Nephron progenitor cell (in vitro differentiated cells): Measurements from ENCODE around the gene GHRHR.

Source experiments
- DNase-seq: peaks from one replicate; pipeline ENCODE4 v3.0.0; 2021
- H3K27ac Mint-ChIP-seq: 2 replicates; pipeline ENCODE4 v1.8.0; 2021; ENCODE audit warnings: mild to moderate bottlenecking, moderate library complexity, mixed read lengths
- H3K27me3 Mint-ChIP-seq: 2 replicates; pipeline ENCODE4 v1.8.0; 2021; ENCODE audit warnings: mild to moderate bottlenecking, low read depth, mixed read lengths; ENCODE audit not compliant: poor library complexity
- H3K36me3 Mint-ChIP-seq: 2 replicates; pipeline ENCODE4 v1.8.0; 2021; ENCODE audit warnings: low read depth, mixed read lengths
- H3K4me1 Mint-ChIP-seq: 2 replicates; pipeline ENCODE4 v1.8.0; 2021; ENCODE audit warnings: mixed read lengths
- H3K4me3 Mint-ChIP-seq: 2 replicates; pipeline ENCODE4 v1.8.0; 2021; ENCODE audit warnings: mild to moderate bottlenecking, moderate library complexity, mixed read lengths
- H3K9me3 Mint-ChIP-seq: 2 replicates; pipeline ENCODE4 v1.8.0; 2021; ENCODE audit warnings: mild to moderate bottlenecking, moderate library complexity, mixed read lengths
- CTCF ChIP-seq: fragments of 200-600 bp; sonication (generic); IDR thresholded peaks from 2 replicates; pipeline ENCODE4 v1.5.0; 2021; ENCODE audit warnings: antibody characterized with exemption

Gene GHRHR

GRCh38 chr7:31004393-31004792, 40.6 kb downstream of the GHRHR start:
- H3K9me3 Mint-ChIP-seq, result peaks cover 9% of the 10 kb centered on the region
- no peak overlapping the region for H3K27ac Mint-ChIP-seq
- DNase-seq, result no peak
- no peak for TF ChIP-seq CTCF
- no peak overlapping the region for H3K4me3 Mint-ChIP-seq
- H3K27me3 Mint-ChIP-seq, result peaks cover 8% of the 10 kb centered on the region
- H3K36me3 Mint-ChIP-seq, result no peaks in the 10 kb centered on the region
- peaks cover 5% of the 10 kb centered on the region for H3K4me1 Mint-ChIP-seq

- no peak for DNase-seq
- H3K9me3 Mint-ChIP-seq, result peaks cover 25% of the 10 kb centered on the region
- H3K27me3 Mint-ChIP-seq, result peaks cover 14% of the 10 kb centered on the region
- H3K4me3 Mint-ChIP-seq, result no peak overlapping the region
- H3K36me3 Mint-ChIP-seq, result no peaks in the 10 kb centered on the region
- TF ChIP-seq CTCF, result no peak
- peaks cover under 1% of the 10 kb centered on the region for H3K4me1 Mint-ChIP-seq
- H3K27ac Mint-ChIP-seq, result no peak overlapping the region
These were observed 43.1 kb downstream of the GHRHR start for GRCh38 chr7:31006857-31007256.

- no peak for TF ChIP-seq CTCF
- Mint-ChIP-seq H3K27ac (no peak overlapping the region), H3K4me3 (no peak overlapping the region), H3K27me3 (peaks cover 14% of the 10 kb centered on the region), H3K4me1 (no peaks in the 10 kb centered on the region), H3K36me3 (no peaks in the 10 kb centered on the region), H3K9me3 (peaks cover 23% of the 10 kb centered on the region)
- DNase-seq, result no peak
These were observed 43.9 kb downstream of the GHRHR start for GRCh38 chr7:31007634-31008033.

- DNase-seq, result no peak
- peaks cover 17% of the 10 kb centered on the region for H3K9me3 Mint-ChIP-seq
- no peak overlapping the region for H3K4me3 Mint-ChIP-seq
- H3K4me1 Mint-ChIP-seq, result peaks cover 7% of the 10 kb centered on the region
- peaks cover 10% of the 10 kb centered on the region for H3K27me3 Mint-ChIP-seq
- no peaks in the 10 kb centered on the region for H3K36me3 Mint-ChIP-seq
- no peak overlapping the region for H3K27ac Mint-ChIP-seq
- no peak for TF ChIP-seq CTCF
These were observed 51.1 kb downstream of the GHRHR start for GRCh38 chr7:31014826-31015225.

GRCh38 chr7:31017032-31017675, 53.4 kb downstream of the GHRHR start:
- no peak for TF ChIP-seq CTCF
- no peak overlapping the region for H3K27ac Mint-ChIP-seq
- H3K27me3 Mint-ChIP-seq, result no peaks in the 10 kb centered on the region
- peaks cover 4% of the 10 kb centered on the region for H3K9me3 Mint-ChIP-seq
- H3K36me3 Mint-ChIP-seq, result no peaks in the 10 kb centered on the region
- peaks cover 9% of the 10 kb centered on the region for H3K4me1 Mint-ChIP-seq
- no peak overlapping the region for H3K4me3 Mint-ChIP-seq
- DNase-seq, result no peak

- Mint-ChIP-seq H3K27ac (no peak overlapping the region), H3K27me3 (no peaks in the 10 kb centered on the region), H3K4me3 (no peak overlapping the region), H3K9me3 (peaks cover 2% of the 10 kb centered on the region), H3K4me1 (peaks cover 15% of the 10 kb centered on the region), H3K36me3 (no peaks in the 10 kb centered on the region)
- no peak for TF ChIP-seq CTCF
- no peak for DNase-seq
These were observed 54.0 kb downstream of the GHRHR start for GRCh38 chr7:31017721-31018120.
